IMR-90 (cell line): Measurements from ENCODE around the gene MAMDC4. TPM values are rescaled to one million over a fixed set of nuclear protein-coding genes. Genes with fewer than 3 reads are reported as not detected.
A peak's percentile ranks its signal among the peaks of the same experiment; 100 is the strongest.

Experiments
- ATAC-seq: fragments of 200-7000 bp; cut with Tn5 transposase; 2 replicates; pipeline ENCODE4 v1.9.1; 2020; ENCODE audit warnings: low read depth, mild to moderate bottlenecking, moderate library complexity
- BruUV-seq: library from RNA; stranded (reverse); fragments of 400-500 nt; replicated peaks from 2 replicates; lab custom pipeline; 2021; lab: Mats Ljungman, UMichigan
- CTCF ChIA-PET: fragments of 300-600 bp; formaldehyde crosslinking; extraction: SDS; loops from one replicate; lab custom pipeline; 2021; ENCODE audit warnings: antibody characterized with exemption; lab: Yijun Ruan, JAX
- POLR2A ChIA-PET: fragments of 300-600 bp; sonication (Branson Sonifier 250); formaldehyde crosslinking; loops from one replicate; lab custom pipeline; 2022; ENCODE audit warnings: antibody characterized with exemption; ENCODE audit not compliant: unreplicated experiment; lab: Charles Lee
- DNase-seq: peaks from one replicate; pipeline ENCODE4 v3.0.0; 2013
- H2AFZ ChIP-seq: replicated peaks from 2 replicates; pipeline ENCODE3; 2013; ENCODE audit warnings: low read length, mild to moderate bottlenecking; ENCODE audit not compliant: poor library complexity
- H2AK5ac ChIP-seq: 2 replicates; pipeline ENCODE4 v1.6.1; 2013; ENCODE audit warnings: low read depth, low read length, inconsistent platforms
- H2AK9ac ChIP-seq: replicated peaks from 2 replicates; pipeline ENCODE3; 2013; ENCODE audit warnings: mild to moderate bottlenecking, low read depth, low read length, moderate library complexity; ENCODE audit not compliant: poor library complexity
- H2BK120ac ChIP-seq: 2 replicates; pipeline ENCODE4 v1.6.1; 2013; ENCODE audit warnings: low read depth, low read length, inconsistent platforms
- H2BK15ac ChIP-seq: 3 replicates; pipeline ENCODE4 v1.6.1; 2013; ENCODE audit warnings: low read depth, low read length, inconsistent platforms
- H2BK20ac ChIP-seq: 2 replicates; pipeline ENCODE4 v1.6.1; 2013; ENCODE audit warnings: low read depth, mild to moderate bottlenecking, inconsistent platforms, low read length, moderate library complexity
- H2BK5ac ChIP-seq: 2 replicates; pipeline ENCODE4 v1.6.1; 2013; ENCODE audit warnings: mild to moderate bottlenecking, low read depth, low read length, inconsistent platforms; ENCODE audit not compliant: poor library complexity, severe bottlenecking
- H3K14ac ChIP-seq: replicated peaks from 2 replicates; pipeline ENCODE4 v1.6.1; 2013; ENCODE audit warnings: low read depth, low read length, inconsistent platforms
- H3K18ac ChIP-seq: 2 replicates; pipeline ENCODE4 v1.6.1; 2013; ENCODE audit warnings: low read depth, low read length, control low read depth
- H3K23ac ChIP-seq: 2 replicates; pipeline ENCODE4 v1.6.1; 2013; ENCODE audit warnings: low read depth, low read length, inconsistent platforms
- H3K27ac ChIP-seq: 2 replicates; pipeline ENCODE4 v1.5.1; 2013; ENCODE audit warnings: mild to moderate bottlenecking, control low read depth, low read length; ENCODE audit not compliant: insufficient read depth
- H3K27me3 ChIP-seq: 2 replicates; pipeline ENCODE4 v1.6.1; 2013; ENCODE audit warnings: low read length; ENCODE audit not compliant: control insufficient read depth, insufficient read depth
- H3K36me3 ChIP-seq: 2 replicates; pipeline ENCODE4 v1.6.1; 2013; ENCODE audit warnings: low read length, mixed read lengths; ENCODE audit not compliant: control insufficient read depth, insufficient read depth
- H3K4ac ChIP-seq: 2 replicates; pipeline ENCODE4 v1.6.1; 2013; ENCODE audit warnings: low read depth, low read length, inconsistent platforms
- H3K4me1 ChIP-seq: 2 replicates; pipeline ENCODE4 v1.6.1; 2013; ENCODE audit warnings: low read length, mixed read lengths; ENCODE audit not compliant: control insufficient read depth, insufficient read depth
- H3K4me2 ChIP-seq: 2 replicates; pipeline ENCODE4 v1.6.1; 2013; ENCODE audit warnings: low read depth, mild to moderate bottlenecking, control low read depth, low read length, moderate library complexity
- H3K4me3 ChIP-seq: 2 replicates; pipeline ENCODE4 v1.5.1; 2013; ENCODE audit warnings: low read depth, mild to moderate bottlenecking, control low read depth, low read length, moderate library complexity; ENCODE audit not compliant: insufficient read depth
- H3K56ac ChIP-seq: 2 replicates; pipeline ENCODE4 v1.6.1; 2013; ENCODE audit warnings: low read length, inconsistent platforms; ENCODE audit not compliant: insufficient read depth; ENCODE audit errors: extremely low read depth
- H3K79me1 ChIP-seq, 2 experiments: 2 replicates each; pipeline ENCODE4 v1.6.1; 2013; ENCODE audit warnings: low read length in 2 of 2, inconsistent platforms in 1 of 2, low read depth in 1 of 2
- H3K9ac ChIP-seq: 2 replicates; pipeline ENCODE4 v1.6.1; 2013; ENCODE audit warnings: low read depth, low read length, control low read depth
- H3K9me1 ChIP-seq: 2 replicates; pipeline ENCODE4 v1.6.1; 2013; ENCODE audit warnings: low read length, inconsistent platforms; ENCODE audit not compliant: insufficient read depth
- H3K9me3 ChIP-seq: 2 replicates; pipeline ENCODE4 v1.6.1; 2013; ENCODE audit warnings: low read length; ENCODE audit not compliant: control insufficient read depth, insufficient read depth
- H4K20me1 ChIP-seq: 2 replicates; pipeline ENCODE4 v1.6.1; 2013; ENCODE audit warnings: low read length, inconsistent platforms; ENCODE audit not compliant: insufficient read depth
- H4K5ac ChIP-seq: 2 replicates; pipeline ENCODE4 v1.6.1; 2013; ENCODE audit warnings: mild to moderate bottlenecking, low read depth, low read length, control low read depth
- H4K8ac ChIP-seq, 2 experiments: 2 replicates each; pipeline ENCODE4 v1.6.1; 2013; ENCODE audit warnings: low read depth in 2 of 2, low read length in 2 of 2, control low read depth in 1 of 2, inconsistent platforms in 1 of 2
- H4K91ac ChIP-seq: 2 replicates; pipeline ENCODE4 v1.6.1; 2013; ENCODE audit warnings: low read depth, low read length, inconsistent platforms; ENCODE audit not compliant: insufficient read depth
- RCOR1 ChIP-seq: IDR thresholded peaks from 2 replicates; pipeline ENCODE4 v1.6.1; 2012; ENCODE audit warnings: mild to moderate bottlenecking, low read length, improper control_type of control experiment; ENCODE audit not compliant: insufficient replicate concordance
- WGBS, 2 experiments: methylation state at CpG; one replicate each; pipeline versions ENCODE4 v1.1.5 to v1.1.7; 2013; ENCODE audit warnings: missing lambda C conversion rate in 2 of 2; ENCODE audit not compliant: insufficient read length in 1 of 2; ENCODE audit errors: extremely low coverage in 2 of 2; 5-methylcytosine and 5-hydroxymethylcytosine counted together
- dilution Hi-C: fragments of 300-500 bp; cut with HindIII; formaldehyde crosslinking; loops from one replicate; pipeline ENCODE4 v1.14.3; 2018; ENCODE audit warnings: low sequenced_read_pairs; ENCODE audit not compliant: unreplicated experiment
- in situ Hi-C: fragments of 300-500 bp; cut with MboI; formaldehyde crosslinking; loops from 3 replicates; pipeline ENCODE4 v1.14.3; 2019; ENCODE audit warnings: low sequenced_read_pairs, inconsistent platforms, mixed read lengths
- intact Hi-C: fragments of 100-400 bp; cut with micrococcal nuclease; formaldehyde crosslinking; loops from 2 replicates; pipeline ENCODE4 v1.10.0; 2022
- polyA plus RNA-seq, 3 experiments: library from polyadenylated mRNA; depleted of rRNA; stranded (reverse); fragments of >200 nt; gene quantifications; 2 replicates each; pipeline ENCODE4 v1.2.3, GENCODE V29; 2012; ENCODE audit warnings: low replicate concordance in 1 of 3
- total RNA-seq: library from RNA; depleted of rRNA; stranded (reverse); fragments of >200 nt; gene quantifications from 2 replicates; pipeline ENCODE4 v1.2.3, GENCODE V29; 2012

Gene MAMDC4
- total and polyA plus RNA-seq, 2 of the 4 experiments (the other 2 are of a cell fraction) = 0.18 to 3.5 TPM

- peaks cover 13% of the 10 kb centered on the region for H3K4me1 ChIP-seq
- ATAC-seq (no peak), DNase-seq (no peak)
- dilution Hi-C loops (no loop called here), in situ Hi-C loops (no loop called here), intact Hi-C loops (no loop called here)
- H2BK5ac ChIP-seq = no peak overlapping the region
- H2BK15ac ChIP-seq = no peak overlapping the region
- peaks cover 2% of the 10 kb centered on the region for H3K36me3 ChIP-seq
- ChIA-PET CTCF (interaction anchor here (0.6 kb wide), 1 partner anchor 36 kb away, joined by 3 read pairs; the partner anchor contains the start of gene AJM1), POLR2A (no interaction called here)
- no peaks in the 10 kb centered on the region for H3K9me1 ChIP-seq
- no peak overlapping the region for H2BK120ac ChIP-seq
- H3K4ac ChIP-seq = no peak overlapping the region
- H3K18ac ChIP-seq = no peak overlapping the region
- H3K14ac ChIP-seq = no peak overlapping the region
- no peak overlapping the region for H4K91ac ChIP-seq
- no peak overlapping the region for H4K8ac ChIP-seq
- H3K4me3 ChIP-seq = no peak overlapping the region
- no peak overlapping the region for H2AK5ac ChIP-seq
- H3K27ac ChIP-seq = no peak overlapping the region
- 100% methylated on average over 6 of the region's 10 CpGs; no CpG with 5 or more reads in 1 of the 2 experiments for WGBS, 2 experiments
- no peak overlapping the region for H4K5ac ChIP-seq
- no peak overlapping the region for H3K56ac ChIP-seq
- H3K4me2 ChIP-seq = no peak overlapping the region
- H4K20me1 ChIP-seq = peaks cover 11% of the 10 kb centered on the region; the same call in 1 of the 2 replicates
- H3K27me3 ChIP-seq = peaks cover 8% of the 10 kb centered on the region
- H3K23ac ChIP-seq = no peak overlapping the region
- H3K9me3 ChIP-seq = no peaks in the 10 kb centered on the region
- H2BK20ac ChIP-seq = no peak overlapping the region
- no peak overlapping the region for H3K9ac ChIP-seq
- no peak for TF ChIP-seq RCOR1
- no TSS peak for BruUV-seq
- H3K79me1 ChIP-seq = peaks cover 23 to 33% of the 10 kb centered on the region in 2 experiments
- H2AK9ac ChIP-seq = peak overlapping the region; percentile 67
- H2AFZ ChIP-seq = no peak overlapping the region
Measured at GRCh38 chr9:136806067-136806466, 46.1 kb upstream of the MAMDC4 start.
